Prostate gland (tissue), 2 donors: ENCODE measurements around the gene FBXO33.

Experiments used
- CTCF ChIP-seq, 4 experiments: fragments of 200-600 bp in 2 of 4; fragments of 450-650 bp in 2 of 4; sonication (generic) in 2 of 4; IDR thresholded peaks; 1 replicate in 3 of 4; 2 replicates in 1 of 4; pipeline ENCODE4 v1.5.1; 2016 to 2019; ENCODE audit warnings: antibody characterized with exemption in 4 of 4, mild to moderate bottlenecking in 2 of 4, moderate library complexity in 2 of 4
- POLR2A ChIP-seq: fragments of 450-650 bp; IDR thresholded peaks from one replicate; pipeline ENCODE4 v1.6.1; 2016; ENCODE audit warnings: antibody characterized with exemption, mild to moderate bottlenecking
- POLR2AphosphoS5 ChIP-seq: sonication (generic); formaldehyde crosslinking; IDR thresholded peaks from one replicate; pipeline ENCODE4 v1.6.1; 2017; ENCODE audit warnings: antibody characterized with exemption

DNA sequence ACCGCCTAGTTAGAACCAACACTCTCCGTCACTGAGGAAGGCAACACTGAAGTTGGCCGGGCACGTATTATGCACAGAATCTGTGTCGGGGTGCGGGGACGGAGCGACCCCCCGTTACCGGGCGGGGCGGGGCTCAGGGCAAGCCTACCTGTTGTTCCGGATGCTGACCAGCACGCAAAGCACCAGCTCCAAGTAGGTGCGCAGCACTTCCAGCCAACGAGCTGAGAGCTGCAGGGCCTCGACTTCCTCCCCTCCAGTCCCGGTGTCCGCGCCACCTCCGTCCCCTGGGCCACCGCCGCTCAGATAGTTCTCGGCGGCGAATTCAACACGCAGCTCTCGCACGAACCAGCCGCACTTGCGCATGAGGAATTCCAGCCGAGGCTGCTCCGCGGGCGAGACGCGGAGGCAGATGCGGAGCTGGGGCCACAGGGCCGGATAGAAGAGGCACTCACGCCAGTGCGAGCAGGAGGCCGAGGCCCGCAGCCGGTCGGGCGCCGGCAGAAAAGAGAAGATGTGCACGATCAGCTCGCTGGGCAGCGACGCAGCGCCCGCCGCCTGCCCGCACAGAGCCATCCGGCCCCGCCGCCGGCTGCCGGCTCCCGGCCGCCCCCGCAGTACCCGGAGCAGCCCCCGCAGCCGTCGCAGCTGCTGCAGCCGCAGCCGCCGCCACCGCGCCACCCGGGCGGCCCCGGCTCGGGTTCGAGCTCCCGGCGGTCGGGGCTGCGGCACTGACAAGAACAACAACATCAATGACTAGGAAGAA lies 636 bp downstream of the FBXO33 start:
- TF ChIP-seq CTCF (IDR thresholded peaks at IDR 0.05) (peak in 1 of 4 experiments; percentile 7), POLR2A (peak; percentile 74), POLR2AphosphoS5 (no peak)
